Occipital lobe (tissue), 2 donors: ENCODE data around the gene TBATA. TPM values are rescaled to one million over a fixed set of nuclear protein-coding genes. Genes with fewer than 3 reads are reported as not detected.

Experiments
- small RNA-seq: library from RNA; depleted of rRNA; stranded (forward); fragments of <200 nt; gene quantifications from one replicate; pipeline ENCODE3, GENCODE V24; 2014
- total RNA-seq: library from RNA; depleted of rRNA; stranded (reverse); fragments of >200 nt; gene quantifications from one replicate; pipeline ENCODE4 v1.2.3, GENCODE V29; 2014

Gene TBATA
- total RNA-seq, 1 donor from 2014 or later, result not detected

Small RNAs within 50 kb of the gene (small RNA-seq; reads per million reads assigned to genes)
- gene RPS26P40, result not detected

Other genes with a start within 250 kb of the TBATA start
- gene PRF1, start 182.6 kb downstream of the TBATA start, total RNA-seq, result not detected
- 0.16 TPM for gene ADAMTS14, start 112.9 kb downstream of the TBATA start, total RNA-seq
- 42.6 TPM for gene SGPL1, start 30.6 kb upstream of the TBATA start, total RNA-seq
- 6.2 TPM for gene PCBD1, start 103.2 kb upstream of the TBATA start, total RNA-seq